Gastrocnemius medialis (tissue), 4 donors: ENCODE results near the gene POLL.

Experiments
- CTCF ChIP-seq, 5 experiments: fragments of 450-650 bp in 3 of 5; fragments of 200-600 bp in 2 of 5; sonication (generic) in 2 of 5; IDR thresholded peaks in 4 of 5; conservative IDR thresholded peaks in 1 of 5; 1 replicate in 4 of 5; 2 replicates in 1 of 5; pipeline ENCODE4 v1.5.1; 2016 to 2019; ENCODE audit warnings: antibody characterized with exemption in 5 of 5, mild to moderate bottlenecking in 3 of 5, moderate library complexity in 3 of 5
- POLR2A ChIP-seq, 2 donors: fragments of 450-650 bp; IDR thresholded peaks; one replicate each; pipeline ENCODE4 v1.6.1; 2017; ENCODE audit warnings: antibody characterized with exemption in 2 of 2, mild to moderate bottlenecking in 2 of 2, moderate library complexity in 2 of 2

GRCh38 chr10:101563497-101564040, 24.5 kb downstream of the POLL start:
- TF ChIP-seq CTCF (IDR thresholded peaks at IDR 0.05 in 4 of 5, conservative IDR thresholded peaks at IDR 0.05 in 1 of 5) (no peak), POLR2A (IDR thresholded peaks at IDR 0.05) (no peak)
